Measurements from ENCODE around the gene CCDC18.
A peak's percentile ranks its signal among the peaks of the same experiment; 100 is the strongest.
"Not testable (repeated sequence)": the region's sequence is repeated elsewhere in the genome, so short reads cannot be mapped to it uniquely, and the experiment has no call there.

Gene CCDC18, protein sequence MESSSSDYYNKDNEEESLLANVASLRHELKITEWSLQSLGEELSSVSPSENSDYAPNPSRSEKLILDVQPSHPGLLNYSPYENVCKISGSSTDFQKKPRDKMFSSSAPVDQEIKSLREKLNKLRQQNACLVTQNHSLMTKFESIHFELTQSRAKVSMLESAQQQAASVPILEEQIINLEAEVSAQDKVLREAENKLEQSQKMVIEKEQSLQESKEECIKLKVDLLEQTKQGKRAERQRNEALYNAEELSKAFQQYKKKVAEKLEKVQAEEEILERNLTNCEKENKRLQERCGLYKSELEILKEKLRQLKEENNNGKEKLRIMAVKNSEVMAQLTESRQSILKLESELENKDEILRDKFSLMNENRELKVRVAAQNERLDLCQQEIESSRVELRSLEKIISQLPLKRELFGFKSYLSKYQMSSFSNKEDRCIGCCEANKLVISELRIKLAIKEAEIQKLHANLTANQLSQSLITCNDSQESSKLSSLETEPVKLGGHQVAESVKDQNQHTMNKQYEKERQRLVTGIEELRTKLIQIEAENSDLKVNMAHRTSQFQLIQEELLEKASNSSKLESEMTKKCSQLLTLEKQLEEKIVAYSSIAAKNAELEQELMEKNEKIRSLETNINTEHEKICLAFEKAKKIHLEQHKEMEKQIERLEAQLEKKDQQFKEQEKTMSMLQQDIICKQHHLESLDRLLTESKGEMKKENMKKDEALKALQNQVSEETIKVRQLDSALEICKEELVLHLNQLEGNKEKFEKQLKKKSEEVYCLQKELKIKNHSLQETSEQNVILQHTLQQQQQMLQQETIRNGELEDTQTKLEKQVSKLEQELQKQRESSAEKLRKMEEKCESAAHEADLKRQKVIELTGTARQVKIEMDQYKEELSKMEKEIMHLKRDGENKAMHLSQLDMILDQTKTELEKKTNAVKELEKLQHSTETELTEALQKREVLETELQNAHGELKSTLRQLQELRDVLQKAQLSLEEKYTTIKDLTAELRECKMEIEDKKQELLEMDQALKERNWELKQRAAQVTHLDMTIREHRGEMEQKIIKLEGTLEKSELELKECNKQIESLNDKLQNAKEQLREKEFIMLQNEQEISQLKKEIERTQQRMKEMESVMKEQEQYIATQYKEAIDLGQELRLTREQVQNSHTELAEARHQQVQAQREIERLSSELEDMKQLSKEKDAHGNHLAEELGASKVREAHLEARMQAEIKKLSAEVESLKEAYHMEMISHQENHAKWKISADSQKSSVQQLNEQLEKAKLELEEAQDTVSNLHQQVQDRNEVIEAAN (N-terminal part only)

DNA sequence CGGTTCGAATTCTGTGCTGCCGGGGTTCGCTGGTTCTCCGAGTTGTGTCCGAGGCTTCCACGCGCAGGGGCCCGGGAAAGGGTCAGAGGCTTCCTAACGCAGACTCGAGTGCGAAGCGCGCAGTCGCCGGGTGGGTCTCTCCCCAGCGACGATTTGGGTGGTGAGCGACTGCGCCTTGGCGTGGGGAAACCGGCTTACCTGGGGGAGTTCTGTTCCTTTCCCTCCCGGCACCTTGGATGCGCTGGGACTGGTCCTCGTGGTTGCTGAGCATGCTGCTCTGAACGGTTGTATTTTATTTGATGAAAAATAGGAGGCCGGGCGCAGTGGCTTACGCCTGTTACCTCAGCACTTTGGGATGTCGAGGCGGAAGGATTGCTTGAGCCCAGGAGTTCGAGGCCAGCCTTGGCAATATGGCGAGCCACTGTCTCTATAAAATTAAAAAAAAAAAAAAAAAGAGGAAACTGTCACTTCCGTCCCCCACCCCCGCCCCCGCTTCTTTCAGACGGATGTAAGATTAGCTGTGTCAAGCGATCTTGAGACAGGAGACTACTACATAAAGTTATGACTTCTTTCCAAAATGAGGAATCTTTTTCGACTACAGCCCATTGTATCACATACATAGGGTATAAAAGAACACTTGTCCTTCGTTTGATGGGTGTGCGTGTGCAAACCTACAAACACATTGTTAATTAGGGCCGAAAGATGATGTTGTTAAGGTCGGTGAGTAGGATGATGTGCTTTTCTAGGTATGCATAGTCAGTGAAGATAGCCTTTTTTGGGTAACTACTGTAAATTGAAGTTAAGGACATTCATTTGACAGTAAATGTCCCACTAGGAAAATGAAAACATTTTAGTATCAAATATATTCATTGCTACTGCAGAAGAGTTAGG, at the start of gene CCDC18:
Gene CCDC18, plus strand, starts transcription at position 2 of the 891 bp plus-strand sequence. CDS start 2,638 bp downstream, outside the sequence.
- DNase-seq (ENCODE audit: low spot score) (peak; percentile 33), FAIRE-seq (no peak)

DNA sequence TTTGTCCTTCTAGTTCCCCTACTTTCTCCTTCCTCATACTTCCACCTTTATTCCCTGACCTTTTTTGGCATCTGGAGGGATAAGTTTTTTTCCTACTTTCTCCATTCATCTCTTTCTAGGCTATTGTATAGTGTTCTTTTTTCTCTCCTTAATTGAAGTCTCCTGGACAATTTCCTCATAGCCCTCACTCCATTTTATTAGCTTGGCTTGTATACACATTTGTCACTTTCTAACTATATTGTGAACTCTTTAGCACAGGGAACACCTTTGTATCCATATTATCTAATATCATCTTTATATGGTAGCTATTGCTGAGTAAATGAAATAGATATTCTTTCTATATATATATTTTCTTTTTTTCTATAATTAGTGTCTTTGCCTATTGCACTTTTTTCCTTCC, 47.9 kb upstream of the CCDC18 start:
- DNase-seq (ENCODE audit: low spot score) (no peak), FAIRE-seq (no peak)

DNA sequence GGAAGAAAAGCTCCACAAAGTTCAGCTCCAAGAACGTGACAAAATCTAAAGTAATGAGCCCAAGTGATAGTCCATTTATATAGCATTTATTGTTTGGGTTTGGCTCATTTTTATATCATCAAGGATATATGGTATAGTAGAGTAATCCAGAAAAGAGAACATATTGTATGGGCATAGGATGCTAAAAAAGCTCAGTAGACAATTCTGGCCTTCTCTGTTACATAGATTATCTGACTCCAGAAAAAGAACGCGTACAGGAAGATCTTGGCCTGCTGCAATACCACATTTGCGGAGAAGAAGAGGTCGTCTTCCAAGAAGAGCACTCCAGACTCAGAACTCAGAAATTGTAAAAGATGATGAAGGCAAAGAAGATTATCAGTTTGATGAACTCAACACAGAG, 44.1 kb upstream of the CCDC18 start:
- FAIRE-seq, result no peak
- DNase-seq (ENCODE audit: low spot score), result no peak

DNA sequence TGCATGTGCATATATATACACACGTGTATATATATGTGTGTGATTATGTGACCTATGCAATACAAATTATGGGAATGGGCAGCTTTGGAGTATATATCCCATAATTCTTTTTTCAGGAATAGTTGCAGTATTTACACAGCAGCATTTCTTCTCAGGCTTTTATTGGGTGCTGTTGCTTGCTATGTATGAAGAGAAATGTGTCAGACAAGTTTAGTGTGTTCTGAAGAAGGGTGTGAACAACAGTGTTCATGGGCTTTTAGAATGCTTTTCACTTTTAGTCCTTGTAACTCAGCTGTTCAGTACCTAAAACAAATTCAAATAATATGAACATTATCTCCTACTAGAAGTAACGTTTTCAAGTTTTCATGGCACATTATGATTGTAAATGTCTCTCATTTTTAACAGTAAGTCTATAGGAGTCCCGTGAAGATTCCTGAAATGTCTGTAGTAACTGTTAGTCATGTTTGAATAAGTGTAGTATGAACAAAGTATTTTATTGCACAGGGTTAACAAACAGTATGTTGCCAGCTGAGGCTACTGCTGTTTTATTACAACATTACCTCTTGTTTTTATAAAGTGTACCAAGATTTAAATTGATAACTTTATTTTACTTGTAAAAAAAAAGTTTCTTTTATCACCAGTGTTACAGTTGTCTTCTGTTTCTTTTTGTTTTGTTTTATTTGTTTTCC, 42.8 kb upstream of the CCDC18 start:
- FAIRE-seq (peak; percentile 29), DNase-seq (ENCODE audit: low spot score) (no peak)

DNA sequence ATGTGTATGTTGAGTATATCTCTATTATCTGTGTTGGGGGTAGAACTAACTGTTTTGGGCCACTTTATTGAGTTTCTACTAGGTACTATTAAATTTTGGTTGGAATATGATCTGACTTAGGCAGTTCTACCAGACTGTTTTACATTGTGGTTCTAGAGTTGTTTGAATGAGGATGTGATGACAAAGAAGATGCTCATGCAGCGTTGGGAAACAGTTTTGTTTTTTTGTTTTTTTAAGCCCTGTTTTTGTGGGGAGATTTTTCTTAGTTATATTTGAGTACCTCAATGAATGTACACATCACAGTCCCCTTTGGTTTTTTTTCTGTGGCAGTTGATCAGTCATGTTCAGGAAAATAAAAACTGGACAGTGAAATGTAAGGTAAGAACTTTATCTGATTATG, 40.4 kb upstream of the CCDC18 start:
- no peak for FAIRE-seq

DNA sequence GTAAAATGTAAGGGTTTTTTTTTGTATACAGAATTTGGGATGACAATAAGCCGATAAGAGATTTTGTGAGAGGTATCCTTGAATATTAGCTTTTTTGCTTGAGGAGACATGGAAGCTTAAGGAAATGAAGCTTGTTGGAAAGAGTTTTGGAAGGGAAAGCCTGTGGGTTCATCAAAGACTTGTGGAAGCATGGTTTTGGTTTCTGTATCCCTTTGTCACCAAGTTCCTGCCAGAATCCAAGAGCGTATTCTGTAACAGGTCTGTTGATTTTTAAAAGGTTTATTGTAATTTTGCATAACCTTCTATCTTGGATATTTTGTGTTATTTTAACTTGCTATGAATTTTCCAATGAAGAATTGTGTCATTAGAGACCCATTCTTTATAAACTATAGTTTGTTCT, 38.4 kb upstream of the CCDC18 start:
- FAIRE-seq, result no peak
- no peak for DNase-seq (ENCODE audit: low spot score)

More for the DNA sequence above, 40.4 kb upstream of the CCDC18 start:
- no peak for DNase-seq (ENCODE audit: low spot score)

DNA sequence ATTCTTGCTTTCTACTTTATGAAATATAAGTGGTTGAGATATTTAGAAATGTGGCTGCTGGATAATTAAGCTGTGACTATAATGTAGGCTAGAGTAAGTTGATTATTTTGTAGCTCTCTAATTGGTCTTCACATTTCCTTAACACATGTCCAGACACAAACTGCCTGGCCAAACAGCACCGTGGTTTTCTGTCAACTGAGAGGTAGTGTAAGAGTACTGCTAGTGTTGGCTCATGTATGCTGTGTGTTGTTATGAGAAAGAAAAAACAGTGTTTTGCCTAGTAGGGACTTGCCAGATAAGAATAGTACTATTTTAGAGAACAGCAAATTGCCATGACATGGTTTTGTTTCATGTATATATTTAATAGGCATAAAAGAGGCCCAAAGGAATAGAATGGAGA, 37.4 kb upstream of the CCDC18 start:
- DNase-seq (ENCODE audit: low spot score), result no peak

DNA sequence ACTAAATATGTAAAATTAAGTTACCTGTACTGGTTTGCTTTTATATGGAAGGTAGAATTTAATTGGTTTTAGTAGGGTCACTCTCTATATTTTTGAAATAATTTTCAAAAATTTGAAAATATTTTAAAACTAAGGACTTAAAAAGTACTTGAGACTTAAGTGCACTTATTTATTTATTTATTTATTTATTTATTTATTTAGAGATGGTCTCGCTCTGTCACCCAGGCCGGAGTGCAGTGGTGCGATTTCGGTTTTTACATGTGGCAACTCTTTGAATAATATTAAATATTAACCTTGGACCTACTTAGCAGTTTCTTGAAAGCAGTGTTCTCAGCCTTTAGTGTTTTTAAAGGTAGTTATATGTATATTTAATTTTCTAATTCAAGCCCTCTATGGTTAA, 36.8 kb upstream of the CCDC18 start:
- FAIRE-seq (no peak), DNase-seq (ENCODE audit: low spot score) (no peak)

More for the DNA sequence above, 37.4 kb upstream of the CCDC18 start:
- FAIRE-seq, result no peak

DNA sequence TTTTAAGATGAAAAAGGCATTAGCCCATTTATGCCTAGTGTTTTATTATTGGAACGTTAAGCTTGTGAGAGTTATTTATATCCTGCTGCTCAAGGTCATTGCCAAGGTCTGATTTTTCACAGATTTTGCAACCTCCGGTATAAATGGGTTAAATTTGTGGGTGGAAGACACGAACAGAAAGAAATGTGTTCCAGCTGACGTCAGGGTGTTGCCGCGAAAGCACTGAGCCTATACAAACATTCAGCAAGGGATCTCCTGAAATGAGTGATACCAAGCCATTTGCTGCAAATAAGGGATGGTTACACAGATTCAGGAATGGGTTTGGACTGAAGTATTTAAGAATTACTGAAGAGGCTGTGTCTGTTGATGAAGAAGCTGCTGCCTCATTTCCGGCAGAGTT, 32.5 kb upstream of the CCDC18 start:
- DNase-seq (ENCODE audit: low spot score) (no peak), FAIRE-seq (no peak)

DNA sequence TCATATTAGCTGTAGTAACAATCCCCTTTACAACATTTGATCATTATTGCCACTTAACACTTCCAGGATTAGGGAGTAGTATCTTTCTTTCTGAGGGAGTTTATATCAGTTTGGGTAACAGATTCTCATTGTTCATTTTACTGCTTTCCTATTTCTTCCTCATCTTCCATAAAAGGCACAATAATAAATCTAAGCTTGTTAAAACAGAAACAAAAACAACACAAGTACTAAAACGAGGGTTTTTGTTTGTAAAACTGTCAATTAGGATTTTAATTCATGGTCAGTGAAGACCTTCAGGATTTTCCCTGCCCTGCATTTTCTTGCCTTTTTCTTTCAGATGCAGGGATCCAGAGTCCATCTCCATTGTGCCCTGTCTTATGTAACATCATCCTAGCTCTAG, 29.8 kb upstream of the CCDC18 start:
- FAIRE-seq, result no peak
- DNase-seq (ENCODE audit: low spot score), result no peak

DNA sequence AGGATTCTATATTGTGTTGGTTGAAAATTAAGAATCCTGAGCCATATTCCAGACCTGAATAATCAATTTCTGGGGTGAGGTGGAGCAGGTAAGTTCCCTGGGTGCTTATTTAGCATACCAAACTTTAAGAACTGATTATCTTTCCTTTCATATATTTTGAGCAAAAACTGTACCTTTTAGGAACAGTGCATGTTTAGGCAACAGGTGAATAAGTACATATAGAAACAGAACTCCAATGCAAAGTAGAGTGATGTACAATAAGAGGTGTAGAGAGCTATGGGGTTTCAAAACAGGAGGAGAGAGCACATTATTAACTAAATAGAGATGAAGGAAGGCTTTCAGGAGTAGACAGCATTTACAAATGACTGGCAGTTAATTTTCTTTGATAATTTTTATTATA, 29.1 kb upstream of the CCDC18 start:
- FAIRE-seq (no peak), DNase-seq (ENCODE audit: low spot score) (no peak)

DNA sequence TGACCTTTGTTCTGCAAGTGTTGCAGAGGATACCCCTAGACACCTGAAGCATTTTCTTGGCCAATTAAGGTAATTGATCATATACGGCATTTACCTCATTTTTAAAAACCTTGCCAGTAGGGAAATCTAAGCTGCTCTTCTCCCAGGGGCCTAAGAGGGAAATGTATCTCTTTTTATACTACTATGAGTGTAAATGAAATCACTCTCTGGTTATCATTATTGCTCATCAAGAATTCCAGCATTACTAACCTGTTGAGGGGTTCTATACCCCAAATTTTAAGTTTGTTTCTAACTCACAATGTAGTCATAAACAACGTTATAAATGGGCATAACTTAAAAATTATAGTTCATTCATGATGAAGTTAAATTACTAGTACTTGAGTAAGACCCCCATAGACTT, 27.7 kb upstream of the CCDC18 start:
- FAIRE-seq (no peak), DNase-seq (ENCODE audit: low spot score) (no peak)

DNA sequence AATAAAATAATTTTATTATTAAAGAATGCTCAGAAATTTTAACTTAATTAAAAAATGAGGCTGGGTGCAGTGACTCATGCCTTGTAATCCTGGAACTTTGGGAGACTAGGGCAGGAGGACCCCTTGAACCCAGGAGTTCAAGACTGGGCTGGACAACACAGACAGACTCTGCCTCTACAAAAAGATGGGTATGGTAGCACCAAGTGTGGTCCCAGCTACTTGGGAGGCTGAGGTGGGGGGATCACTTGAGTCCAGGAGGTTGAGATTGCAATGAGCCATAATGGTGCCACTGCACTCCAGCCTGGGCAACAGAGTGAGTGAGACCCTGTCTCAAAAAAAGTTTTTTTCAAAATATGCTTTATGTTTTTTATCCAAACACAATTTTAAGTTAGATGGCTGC, 25.6 kb upstream of the CCDC18 start:
- FAIRE-seq, result no peak
- no peak for DNase-seq (ENCODE audit: low spot score)

DNA sequence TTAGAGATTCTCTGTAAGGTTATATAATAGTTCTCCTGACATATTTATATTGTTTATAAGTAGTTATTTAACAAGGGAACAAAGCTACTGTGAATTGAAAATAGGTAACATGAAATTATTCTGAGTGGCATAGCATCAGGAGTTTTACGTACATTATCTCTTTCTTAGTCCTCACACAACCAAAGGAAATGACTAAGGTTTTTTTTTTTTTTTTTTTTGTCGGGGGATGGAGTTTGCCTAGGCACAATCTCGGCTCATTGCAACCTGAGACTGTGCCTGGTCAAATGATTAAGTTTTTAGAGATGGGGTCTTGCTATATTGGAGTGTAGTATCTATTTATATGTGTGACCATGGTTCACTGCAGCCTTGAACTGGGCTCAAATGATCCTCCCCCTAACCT, 25.2 kb upstream of the CCDC18 start:
- peak; percentile 62 for FAIRE-seq

DNA sequence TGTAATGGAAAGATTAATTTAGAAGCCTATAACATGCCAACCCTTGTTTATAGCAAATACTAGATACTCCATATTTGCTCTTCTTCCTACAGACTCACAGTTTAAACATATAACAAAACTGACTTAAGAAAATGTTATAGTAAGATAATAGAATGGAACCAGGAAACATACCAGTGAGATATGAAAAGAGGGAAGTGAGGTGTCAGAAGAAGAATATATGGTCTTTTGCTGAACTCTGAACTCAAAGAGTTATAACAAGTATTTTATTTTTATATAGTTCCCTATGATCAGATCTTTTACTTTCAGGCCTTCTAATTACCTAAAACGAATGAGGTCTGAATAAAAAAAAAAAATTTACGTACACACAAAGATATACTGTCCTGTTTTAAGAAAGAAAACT, 21.2 kb upstream of the CCDC18 start:
- FAIRE-seq (no peak), DNase-seq (ENCODE audit: low spot score) (no peak)

More for the DNA sequence above, 25.2 kb upstream of the CCDC18 start:
- no peak for DNase-seq (ENCODE audit: low spot score)

DNA sequence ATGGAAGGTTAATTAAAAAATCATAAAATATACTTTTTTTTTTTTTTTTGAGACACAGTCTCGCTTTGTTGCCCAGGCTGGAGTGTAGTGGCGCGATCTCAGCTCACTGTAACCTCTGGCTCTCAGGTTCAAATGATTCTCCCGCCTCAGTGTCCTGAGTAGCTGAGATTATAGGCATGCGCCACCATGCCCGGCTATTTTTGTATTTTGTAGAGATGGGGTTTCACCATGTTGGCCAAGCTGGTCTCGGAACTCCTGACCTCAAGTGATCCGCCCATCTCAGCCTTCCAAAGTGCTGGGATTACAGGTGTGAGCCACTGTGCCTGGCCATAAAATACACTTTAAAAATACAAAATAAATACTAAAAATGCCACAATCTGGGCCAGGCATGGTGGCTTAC, 17.2 kb upstream of the CCDC18 start:
- not testable (repeated sequence) for DNase-seq (ENCODE audit: low spot score); FAIRE-seq

DNA sequence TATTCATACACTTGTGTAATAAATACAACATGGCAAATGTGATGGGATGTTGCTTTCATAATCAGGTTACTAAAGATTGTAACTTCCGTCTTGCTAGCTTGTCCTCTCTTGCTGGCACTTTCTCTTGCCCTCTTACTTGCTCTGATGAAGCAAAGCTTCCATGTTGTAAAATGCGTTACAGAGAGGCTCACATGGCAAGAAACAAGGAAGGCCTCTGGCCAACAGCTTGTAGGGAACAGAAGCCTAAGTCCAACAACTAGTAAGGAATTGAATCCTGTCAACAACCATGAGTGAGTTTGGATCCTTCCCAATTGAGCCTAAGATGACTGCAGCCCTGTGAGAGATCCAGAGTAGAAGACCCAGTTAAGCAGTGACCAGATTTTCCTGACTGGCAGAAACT, 15.7 kb upstream of the CCDC18 start:
- no peak for DNase-seq (ENCODE audit: low spot score)
- FAIRE-seq, result no peak

DNA sequence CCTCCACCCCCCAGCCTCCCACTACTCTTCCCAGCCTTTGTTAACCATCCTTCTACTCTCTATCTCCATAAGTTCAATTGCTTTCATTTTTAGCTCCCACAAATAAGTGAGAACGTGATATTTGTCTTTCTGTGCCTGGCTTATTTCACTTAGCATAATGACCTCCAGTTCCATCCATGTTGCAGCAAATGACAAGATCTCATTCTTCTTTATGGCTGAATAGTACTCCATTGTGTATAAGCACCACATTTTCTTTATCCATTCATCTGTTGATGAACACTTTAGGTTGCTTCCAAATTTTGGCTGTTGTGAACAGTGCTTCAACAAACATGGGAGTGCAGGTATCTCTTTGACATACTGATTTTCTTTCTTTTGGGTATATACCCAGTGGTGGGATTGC, 14.6 kb upstream of the CCDC18 start:
- DNase-seq (ENCODE audit: low spot score); FAIRE-seq: not testable (repeated sequence)

DNA sequence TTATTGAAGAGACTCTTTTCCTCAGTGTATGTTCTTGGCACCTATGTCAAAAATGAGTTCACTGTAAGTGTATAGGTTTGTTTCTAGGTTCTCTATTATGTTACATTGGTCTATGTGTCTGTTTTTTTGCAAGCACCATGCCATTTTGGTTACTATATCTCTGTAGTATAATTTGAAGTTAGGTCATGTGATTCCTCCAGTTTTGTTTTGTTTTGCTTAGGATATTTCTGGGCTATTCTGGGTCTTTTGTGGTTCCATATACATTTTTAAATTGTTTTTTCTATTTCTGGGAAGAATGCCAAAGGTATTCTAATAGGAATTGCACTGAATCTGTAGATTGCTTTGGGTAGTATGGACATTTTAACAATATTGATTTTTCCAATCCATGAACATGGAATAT, 13.5 kb upstream of the CCDC18 start:
- no peak for DNase-seq (ENCODE audit: low spot score)
- no peak for FAIRE-seq

DNA sequence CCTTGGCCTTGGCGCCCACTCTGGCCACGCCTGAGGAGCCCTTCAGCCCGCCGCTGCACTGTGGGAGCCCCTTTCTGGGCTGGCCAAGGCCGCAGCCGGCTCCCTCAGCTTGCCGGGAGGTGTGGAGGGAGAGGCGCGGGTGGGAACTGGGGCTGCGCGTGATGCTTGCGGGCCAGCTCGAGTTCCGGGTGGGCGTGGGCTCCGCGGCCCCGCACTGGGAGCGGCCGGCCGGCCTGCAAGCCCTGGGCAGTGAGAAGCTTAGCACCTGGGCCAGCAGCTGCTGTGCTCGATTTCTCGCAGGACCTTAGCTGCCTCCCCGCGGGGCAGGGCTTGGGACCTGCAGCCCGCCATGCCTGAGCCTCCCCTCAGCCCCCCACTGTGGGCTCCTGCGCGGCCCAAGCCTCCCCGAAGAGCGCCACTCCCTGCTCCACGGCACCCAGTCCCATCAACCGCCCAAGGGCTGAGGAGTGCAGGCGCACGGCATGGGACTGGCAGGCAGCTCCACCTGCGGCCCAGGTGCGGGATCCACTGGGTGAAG, 10.3 kb upstream of the CCDC18 start:
- not testable (repeated sequence) for DNase-seq (ENCODE audit: low spot score); FAIRE-seq
